Hepatocyte (in vitro differentiated cells): ENCODE results near the gene TRIM34. TPM values are rescaled to one million over a fixed set of nuclear protein-coding genes. Genes with fewer than 3 reads are reported as not detected.

ENCODE experiments used
- DNase-seq: peaks from one replicate; pipeline ENCODE4 v3.0.0-alpha.2; 2016; ENCODE audit warnings: low spot score
- H2AFZ ChIP-seq: fragments of 200-600 bp; sonication (generic); 2 replicates; pipeline ENCODE4 v1.6.0; 2016; ENCODE audit warnings: antibody characterized with exemption, mild to moderate bottlenecking
- H3K27ac ChIP-seq: fragments of 200-600 bp; sonication (generic); 2 replicates; pipeline ENCODE4 v1.5.1; 2016; ENCODE audit warnings: mild to moderate bottlenecking
- H3K27me3 ChIP-seq: fragments of 200-600 bp; sonication (generic); 2 replicates; pipeline ENCODE4 v1.6.1; 2016
- H3K36me3 ChIP-seq: fragments of 200-600 bp; sonication (generic); replicated peaks from 2 replicates; pipeline ENCODE4 v1.5.1; 2016; ENCODE audit warnings: low read depth; ENCODE audit not compliant: insufficient read depth
- H3K4me1 ChIP-seq: fragments of 200-600 bp; sonication (generic); 2 replicates; pipeline ENCODE4 v1.5.1; 2016; ENCODE audit warnings: mild to moderate bottlenecking, moderate library complexity; ENCODE audit not compliant: insufficient read depth
- H3K4me2 ChIP-seq: fragments of 200-600 bp; sonication (generic); 2 replicates; pipeline ENCODE4 v1.6.0; 2016
- H3K4me3 ChIP-seq: fragments of 200-600 bp; sonication (generic); 2 replicates; pipeline ENCODE4 v1.5.1; 2016; ENCODE audit warnings: mild to moderate bottlenecking
- H3K79me2 ChIP-seq: fragments of 200-600 bp; sonication (generic); 2 replicates; pipeline ENCODE4 v1.6.0; 2017; ENCODE audit warnings: mild to moderate bottlenecking
- H3K9me2 ChIP-seq: fragments of 200-600 bp; sonication (generic); replicated peaks from 2 replicates; pipeline ENCODE4 v1.6.0; 2017; ENCODE audit warnings: mild to moderate bottlenecking; ENCODE audit not compliant: insufficient read depth
- H3K9me3 ChIP-seq: fragments of 200-600 bp; sonication (generic); 2 replicates; pipeline ENCODE4 v1.5.1; 2016; ENCODE audit warnings: low read depth, mild to moderate bottlenecking
- H4K20me1 ChIP-seq: fragments of 200-600 bp; sonication (generic); 2 replicates; pipeline ENCODE4 v1.6.0; 2016; ENCODE audit warnings: mild to moderate bottlenecking; ENCODE audit not compliant: insufficient read depth, poor library complexity, severe bottlenecking
- EZH2 ChIP-seq: fragments of 200-600 bp; sonication (generic); IDR thresholded peaks from 2 replicates; pipeline ENCODE4 v1.6.1; 2016; ENCODE audit warnings: antibody characterized with exemption, mild to moderate bottlenecking, borderline replicate concordance
- EZH2phosphoT487 ChIP-seq: fragments of 200-600 bp; sonication (generic); IDR thresholded peaks from one replicate; pipeline ENCODE4 v1.6.1; 2018; ENCODE audit warnings: antibody characterized with exemption, mild to moderate bottlenecking, low read depth, moderate library complexity; ENCODE audit not compliant: unreplicated experiment, severe bottlenecking
- WGBS: methylation state at CpG from one replicate; pipeline ENCODE4 v1.1.6; 2016; ENCODE audit warnings: low lambda C conversion rate; ENCODE audit errors: missing lambda C conversion rate; 5-methylcytosine and 5-hydroxymethylcytosine counted together
- polyA plus RNA-seq: library from polyadenylated mRNA; unstranded; fragments of >200 nt; fragmentation: Nextera tagmentation; extraction: Ambion mirVana; gene quantifications from 2 replicates; pipeline ENCODE4 v1.2.1, GENCODE V29; 2016
- total RNA-seq: library from RNA; depleted of rRNA; stranded (reverse); fragments of >200 nt; gene quantifications from 2 replicates; pipeline ENCODE4 v1.2.3, GENCODE V29; 2014
- TF ChIP-seq, protein P1 (sequence below): fragments of 200-600 bp; sonication (generic); IDR thresholded peaks from 2 replicates; pipeline ENCODE4 v1.5.1; 2016; ENCODE audit warnings: antibody characterized with exemption, mild to moderate bottlenecking; ENCODE audit not compliant: poor library complexity

The TRIM34 gene
- total and polyA plus RNA-seq, 2 experiments from 2014 or later = 3.6 to 14.6 TPM

DNA sequence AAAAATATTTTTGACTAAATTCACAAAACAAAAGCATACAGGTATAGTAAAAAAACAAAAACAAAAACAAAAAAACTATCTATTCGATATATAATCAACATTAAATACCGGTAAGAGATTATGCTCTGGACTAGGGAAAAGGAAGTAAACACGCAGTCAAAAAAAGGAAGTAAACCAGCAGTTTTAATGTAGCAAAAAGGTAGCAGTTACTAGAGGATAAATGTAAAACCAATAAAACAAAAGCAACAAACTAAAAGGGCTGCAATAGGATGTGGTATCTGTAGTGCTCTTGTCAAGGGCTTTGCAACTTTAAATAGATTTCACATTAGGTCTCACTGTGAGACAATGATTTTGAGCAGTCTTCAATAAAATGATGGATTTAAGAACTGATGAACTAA, 67.2 kb downstream of the TRIM34 start:
- Histone ChIP-seq H3K79me2 (no peaks in the 10 kb centered on the region), H3K4me2 (no peak overlapping the region), H3K9me3 (no peaks in the 10 kb centered on the region), H3K4me3 (no peak overlapping the region), H2AFZ (no peak overlapping the region), H3K36me3 (no peaks in the 10 kb centered on the region), H4K20me1 (no peaks in the 10 kb centered on the region), H3K27me3 (no peaks in the 10 kb centered on the region), H3K4me1 (peaks cover 4% of the 10 kb centered on the region), H3K9me2 (no peaks in the 10 kb centered on the region), H3K27ac (no peak overlapping the region)
- no peak for DNase-seq
- 92% methylated on average over 3 of the region's 3 CpGs for WGBS
- TF ChIP-seq EZH2 = no peak
- TF ChIP-seq, protein P1, sequence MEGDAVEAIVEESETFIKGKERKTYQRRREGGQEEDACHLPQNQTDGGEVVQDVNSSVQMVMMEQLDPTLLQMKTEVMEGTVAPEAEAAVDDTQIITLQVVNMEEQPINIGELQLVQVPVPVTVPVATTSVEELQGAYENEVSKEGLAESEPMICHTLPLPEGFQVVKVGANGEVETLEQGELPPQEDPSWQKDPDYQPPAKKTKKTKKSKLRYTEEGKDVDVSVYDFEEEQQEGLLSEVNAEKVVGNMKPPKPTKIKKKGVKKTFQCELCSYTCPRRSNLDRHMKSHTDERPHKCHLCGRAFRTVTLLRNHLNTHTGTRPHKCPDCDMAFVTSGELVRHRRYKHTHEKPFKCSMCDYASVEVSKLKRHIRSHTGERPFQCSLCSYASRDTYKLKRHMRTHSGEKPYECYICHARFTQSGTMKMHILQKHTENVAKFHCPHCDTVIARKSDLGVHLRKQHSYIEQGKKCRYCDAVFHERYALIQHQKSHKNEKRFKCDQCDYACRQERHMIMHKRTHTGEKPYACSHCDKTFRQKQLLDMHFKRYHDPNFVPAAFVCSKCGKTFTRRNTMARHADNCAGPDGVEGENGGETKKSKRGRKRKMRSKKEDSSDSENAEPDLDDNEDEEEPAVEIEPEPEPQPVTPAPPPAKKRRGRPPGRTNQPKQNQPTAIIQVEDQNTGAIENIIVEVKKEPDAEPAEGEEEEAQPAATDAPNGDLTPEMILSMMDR = no peak
- TF ChIP-seq EZH2phosphoT487 = no peak

Other genes starting within 250 kb of the TRIM34 start
- not detected in 2 replicates for gene OR51M1, start 241.2 kb upstream of the TRIM34 start, total RNA-seq
- not detected in 2 replicates for gene OR51M1, start 241.2 kb upstream of the TRIM34 start, polyA plus RNA-seq
- gene OR51Q1, start 202.9 kb upstream of the TRIM34 start, total RNA-seq = not detected in 2 replicates
- not detected in 2 replicates for gene OR51Q1, start 202.9 kb upstream of the TRIM34 start, polyA plus RNA-seq
- not detected in 2 replicates for gene OR51I1, start 183.5 kb upstream of the TRIM34 start, total RNA-seq
- gene OR51I1, start 183.5 kb upstream of the TRIM34 start, polyA plus RNA-seq = not detected in 2 replicates
- not detected in 2 replicates for gene OR51I2, start 175.7 kb upstream of the TRIM34 start, total RNA-seq
- not detected in 2 replicates for gene OR51I2, start 175.7 kb upstream of the TRIM34 start, polyA plus RNA-seq
- not detected in 2 replicates for gene OR52D1, start 136.3 kb upstream of the TRIM34 start, total RNA-seq
- gene OR52D1, start 136.3 kb upstream of the TRIM34 start, polyA plus RNA-seq = not detected in 2 replicates
- 0.50 TPM in 1 of 2 replicates, not detected in the other for gene UBQLN3, start 115.0 kb upstream of the TRIM34 start, total RNA-seq
- not detected in 2 replicates for gene UBQLN3, start 115.0 kb upstream of the TRIM34 start, polyA plus RNA-seq
- gene UBQLNL, start 108.3 kb upstream of the TRIM34 start, total RNA-seq = 0.53 and 0.76 TPM in 2 replicates
- gene UBQLNL, start 108.3 kb upstream of the TRIM34 start, polyA plus RNA-seq = 0.52 TPM in 1 of 2 replicates, not detected in the other
- 0.28 TPM in 1 of 2 replicates, not detected in the other for gene OR52H1, start 76.5 kb upstream of the TRIM34 start, total RNA-seq
- gene OR52H1, start 76.5 kb upstream of the TRIM34 start, polyA plus RNA-seq = not detected in 2 replicates
- not detected in 2 replicates for gene OR52B6, start 44.1 kb upstream of the TRIM34 start, total RNA-seq
- gene OR52B6, start 44.1 kb upstream of the TRIM34 start, polyA plus RNA-seq = not detected in 2 replicates
- gene TRIM6, start 28.4 kb upstream of the TRIM34 start, total RNA-seq = 6.6 and 10.7 TPM in 2 replicates
- 4.3 and 8.0 TPM in 2 replicates for gene TRIM6, start 28.4 kb upstream of the TRIM34 start, polyA plus RNA-seq
- 30.1 and 37.0 TPM in 2 replicates for gene TRIM5, start 60.1 kb downstream of the TRIM34 start, total RNA-seq
- gene TRIM5, start 60.1 kb downstream of the TRIM34 start, polyA plus RNA-seq = 14.2 and 19.6 TPM in 2 replicates
- 15.4 TPM in 2 replicates for gene TRIM22, start 64.8 kb downstream of the TRIM34 start, total RNA-seq
- 9.3 and 10.4 TPM in 2 replicates for gene TRIM22, start 64.8 kb downstream of the TRIM34 start, polyA plus RNA-seq
- not detected in 2 replicates for gene OR56B1, start 111.4 kb downstream of the TRIM34 start, total RNA-seq
- gene OR56B1, start 111.4 kb downstream of the TRIM34 start, polyA plus RNA-seq = not detected in 2 replicates
- not detected in 2 replicates for gene OR52N4, start 129.2 kb downstream of the TRIM34 start, total RNA-seq
- gene OR52N4, start 129.2 kb downstream of the TRIM34 start, polyA plus RNA-seq = not detected in 2 replicates
- 0.16 TPM in 1 of 2 replicates, not detected in the other for gene OR52N5, start 158.4 kb downstream of the TRIM34 start, total RNA-seq
- not detected in 2 replicates for gene OR52N5, start 158.4 kb downstream of the TRIM34 start, polyA plus RNA-seq
- gene OR52N1, start 166.3 kb downstream of the TRIM34 start, total RNA-seq = not detected in 2 replicates
- not detected in 2 replicates for gene OR52N1, start 166.3 kb downstream of the TRIM34 start, polyA plus RNA-seq
- not detected in 2 replicates for gene OR52N2, start 183.9 kb downstream of the TRIM34 start, total RNA-seq
- not detected in 2 replicates for gene OR52N2, start 183.9 kb downstream of the TRIM34 start, polyA plus RNA-seq
- gene OR52E6, start 216.9 kb downstream of the TRIM34 start, total RNA-seq = not detected in 2 replicates
- not detected in 2 replicates for gene OR52E6, start 216.9 kb downstream of the TRIM34 start, polyA plus RNA-seq
- not detected in 2 replicates for gene OR52E8, start 232.7 kb downstream of the TRIM34 start, total RNA-seq
- gene OR52E8, start 232.7 kb downstream of the TRIM34 start, polyA plus RNA-seq = not detected in 2 replicates